HTERT RPE-1 (cell line): ENCODE measurements around the gene TMED4.
"Not testable (repeated sequence)": the region's sequence is repeated elsewhere in the genome, so short reads cannot be mapped to it uniquely, and the experiment has no call there.

Source experiments
- in situ Hi-C: fragments of 300-500 bp; cut with MboI; formaldehyde crosslinking; loops from 4 replicates; pipeline ENCODE4 v1.14.3; 2020; ENCODE audit warnings: low sequenced_read_pairs

TMED4 gene

DNA sequence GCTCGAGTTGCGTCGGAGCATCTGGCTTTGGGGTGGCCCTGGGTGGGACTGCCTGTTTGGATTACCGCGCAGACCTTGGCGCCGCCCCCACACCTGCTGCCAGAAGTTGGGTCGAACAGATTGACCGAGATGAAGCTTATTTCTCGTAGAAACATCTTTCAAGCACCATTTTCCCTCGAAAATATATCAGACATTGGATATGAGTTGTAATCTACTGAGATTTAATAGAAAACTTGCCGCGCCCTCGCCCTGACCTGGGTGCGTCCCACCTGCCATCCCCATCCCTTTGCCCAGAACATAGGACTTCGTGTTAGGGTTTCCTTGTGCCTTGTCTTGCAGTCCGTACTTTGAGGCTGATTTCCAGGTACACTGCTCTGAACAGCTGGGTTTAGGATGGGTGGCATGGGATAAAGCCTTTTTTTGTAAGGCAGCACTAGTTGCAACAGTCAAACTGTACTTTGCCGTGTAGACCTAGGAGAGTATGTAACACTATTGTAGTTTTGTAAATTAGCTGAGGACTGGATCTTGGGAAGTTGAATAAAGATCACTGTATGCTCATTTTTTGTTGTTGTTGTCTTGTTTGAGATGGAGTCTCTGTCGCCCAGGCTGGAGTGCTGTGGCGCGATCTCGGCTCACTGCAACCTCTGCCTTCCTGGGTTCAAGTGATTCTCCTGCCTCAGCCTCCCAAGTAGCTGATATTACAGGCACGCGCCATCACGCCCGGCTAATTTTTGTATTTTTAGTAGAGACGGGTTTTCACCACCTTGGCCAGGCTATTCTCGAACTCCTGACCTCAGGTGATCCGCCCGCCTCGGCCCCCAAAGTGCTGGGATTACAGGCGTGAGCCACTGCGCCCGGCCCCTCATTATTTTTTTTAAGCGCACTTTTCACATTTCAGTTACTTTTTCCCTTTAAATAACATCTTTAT lies 25.4 kb upstream of the TMED4 start:
- in situ Hi-C loops: no loop called here

DNA sequence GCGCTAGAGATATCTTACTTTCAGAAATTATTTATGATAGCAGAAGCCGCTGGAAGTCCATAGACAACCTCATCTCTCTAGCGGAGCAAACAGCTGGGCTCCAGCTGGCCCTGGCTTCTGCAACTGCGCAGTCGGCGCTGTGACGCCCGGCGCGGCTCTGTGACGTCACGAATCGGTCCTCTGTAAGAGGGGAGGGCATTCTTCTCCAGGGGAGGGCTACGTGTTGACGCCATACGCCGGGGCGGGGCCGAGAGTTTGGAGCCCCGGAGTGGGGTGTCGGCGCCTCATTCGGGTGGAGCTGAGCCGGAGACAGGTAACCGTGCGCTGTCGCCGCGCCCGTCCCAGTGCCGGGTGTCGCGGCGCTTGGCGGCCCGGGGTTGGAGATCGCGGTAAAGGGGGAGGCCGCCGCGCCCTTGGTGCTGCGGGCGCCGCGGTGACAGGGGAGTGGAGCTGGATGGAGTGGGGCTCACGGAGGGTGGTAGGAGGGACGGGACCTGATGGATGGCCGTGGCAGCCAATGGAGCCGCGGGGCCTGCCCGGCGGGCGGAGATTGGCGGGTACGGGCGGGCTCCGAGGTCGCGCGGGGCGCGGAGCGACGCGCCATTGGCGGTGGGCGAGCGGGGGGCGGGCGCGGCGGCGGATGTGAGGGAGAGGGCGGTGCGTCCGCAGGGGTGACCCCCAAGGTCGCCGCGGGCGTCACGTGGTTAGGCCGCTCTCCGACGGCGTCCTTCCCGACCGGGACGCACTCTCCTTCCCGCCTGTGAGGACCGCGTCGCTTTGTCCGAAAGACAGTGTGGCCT lies 24.5 kb upstream of the TMED4 start, which contains the start of gene OGDH:
Gene OGDH, plus strand, starts transcription at position 287 of the 800 bp plus-strand sequence. CDS start 17,717 bp downstream, outside the sequence.
- in situ Hi-C loops: no loop called here

DNA sequence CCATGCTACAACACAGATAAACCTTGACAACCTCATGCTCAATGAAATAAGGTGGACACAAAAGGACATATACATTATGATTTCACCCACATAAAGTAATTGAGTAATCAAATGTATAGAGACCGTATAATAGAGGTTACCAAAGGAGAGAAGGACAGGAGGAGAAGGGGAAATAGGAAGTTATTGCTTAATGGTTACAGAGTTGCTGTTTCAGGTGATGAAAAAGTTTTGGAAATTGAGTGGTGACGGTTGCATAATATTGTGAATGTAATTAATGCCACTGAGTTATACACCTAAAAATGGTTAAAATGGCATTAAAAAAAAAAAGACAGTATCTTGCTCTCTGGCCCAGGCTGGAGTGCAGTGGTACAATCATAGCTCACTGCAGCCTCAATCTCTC lies 22.9 kb upstream of the TMED4 start:
- in situ Hi-C loops: no loop called here

DNA sequence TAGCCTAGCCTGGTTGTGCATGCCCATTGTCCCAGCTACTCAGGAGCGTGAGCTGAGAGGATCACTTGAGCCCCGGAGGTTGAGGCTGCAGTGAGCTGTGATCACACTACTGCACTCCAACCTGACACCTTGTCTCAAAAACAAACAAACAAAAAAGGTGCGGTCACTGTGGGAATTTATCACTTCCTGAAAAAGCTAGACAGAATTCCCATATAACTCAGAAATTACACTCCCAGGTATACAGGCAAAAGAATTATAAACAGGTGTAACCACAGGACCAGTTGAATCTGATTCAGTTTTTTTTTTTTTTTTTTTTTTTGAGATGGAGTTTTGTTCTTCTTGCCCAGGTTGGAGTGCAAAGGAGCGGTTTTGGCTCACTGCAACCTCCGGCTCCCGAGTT lies 21.2 kb upstream of the TMED4 start:
- in situ Hi-C loops: no loop called here

DNA sequence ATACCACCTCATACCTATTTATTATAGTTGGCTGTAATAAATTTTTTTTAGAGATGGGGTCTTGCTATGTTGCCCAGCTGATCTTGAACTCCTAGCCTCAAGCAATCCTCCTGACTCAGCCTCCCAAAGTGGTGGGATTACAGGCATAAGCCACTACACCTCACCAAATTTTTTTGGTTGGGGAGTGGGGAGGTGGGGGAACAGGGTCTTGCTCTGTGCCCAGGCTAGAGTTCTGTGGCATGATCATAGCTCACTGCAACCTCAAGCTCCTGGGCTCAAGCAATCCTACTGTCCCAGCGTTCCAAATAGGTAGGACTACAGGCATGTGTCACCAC lies 20.5 kb upstream of the TMED4 start:
- in situ Hi-C loops: no loop called here

DNA sequence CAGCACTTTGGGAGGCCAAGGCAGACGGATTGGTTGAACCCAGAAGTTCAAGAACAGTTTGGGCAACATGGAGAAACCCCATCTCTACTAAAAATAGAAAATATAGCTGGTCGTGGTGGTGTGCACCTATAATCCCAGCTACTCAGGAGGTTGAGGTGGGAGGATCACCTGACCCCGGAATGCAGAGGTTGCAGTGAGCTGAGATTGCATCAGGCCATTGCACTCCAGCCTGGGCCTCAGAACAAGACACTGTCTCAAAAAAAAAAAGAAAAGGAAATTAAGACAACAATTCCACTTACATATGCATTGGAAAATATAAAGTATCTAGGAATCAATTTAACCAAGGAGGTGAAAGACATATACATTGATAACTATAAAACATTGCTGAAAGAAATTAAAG lies 17.2 kb upstream of the TMED4 start:
- in situ Hi-C loops: no loop called here

DNA sequence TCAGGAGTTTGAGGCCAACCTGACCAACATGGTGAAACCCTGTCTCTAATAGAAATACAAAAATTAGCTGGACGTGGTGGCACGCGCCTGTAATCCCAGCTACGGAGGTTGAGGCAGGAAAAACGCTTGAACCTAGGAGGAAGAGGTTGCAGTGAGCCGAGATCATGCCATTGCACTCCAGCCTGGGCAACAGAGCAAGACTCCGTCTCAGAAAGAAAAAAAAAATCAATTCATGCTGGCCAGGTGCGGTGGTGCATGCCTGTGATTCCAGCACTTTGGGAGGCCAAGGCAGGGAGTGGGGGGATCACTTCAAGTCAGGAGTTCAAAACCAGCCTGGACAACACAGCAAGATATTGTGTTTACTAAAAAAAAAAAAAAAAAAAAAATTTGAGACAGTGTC lies 15.2 kb upstream of the TMED4 start:
- in situ Hi-C loops: not testable (repeated sequence)

DNA sequence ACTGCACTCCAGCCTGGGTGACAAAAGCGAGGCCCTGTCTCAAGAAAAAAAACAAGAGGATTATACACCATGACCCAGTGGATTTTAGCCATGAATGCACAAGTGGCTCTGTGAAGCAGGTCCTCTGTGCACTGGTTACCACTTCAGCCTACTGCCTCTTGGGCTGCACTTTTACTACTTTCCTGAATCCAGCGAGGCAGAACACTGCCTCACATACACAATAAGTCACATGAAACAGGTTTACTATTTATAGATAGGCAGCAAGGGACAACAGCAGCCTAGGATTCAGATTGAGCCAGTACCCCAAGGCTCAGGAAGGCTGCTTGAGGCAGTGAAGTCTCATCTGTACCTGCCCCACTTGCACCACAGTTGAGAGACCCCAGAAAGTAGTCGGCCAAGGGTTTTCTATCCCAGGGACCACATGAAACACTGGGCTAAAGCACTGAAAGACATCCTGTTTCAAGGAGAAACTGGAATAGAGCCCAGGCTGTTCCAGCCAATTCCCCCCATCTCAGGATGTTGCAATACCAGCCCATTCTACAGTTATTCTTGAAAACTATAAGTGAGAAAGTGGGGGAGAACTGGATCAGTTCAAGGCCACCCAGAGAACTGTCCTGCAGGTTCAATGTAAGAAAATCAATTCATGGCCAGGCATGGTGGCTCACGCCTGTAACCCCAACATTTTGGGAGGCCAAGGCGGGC lies 14.1 kb upstream of the TMED4 start:
- in situ Hi-C loops: no loop called here

DNA sequence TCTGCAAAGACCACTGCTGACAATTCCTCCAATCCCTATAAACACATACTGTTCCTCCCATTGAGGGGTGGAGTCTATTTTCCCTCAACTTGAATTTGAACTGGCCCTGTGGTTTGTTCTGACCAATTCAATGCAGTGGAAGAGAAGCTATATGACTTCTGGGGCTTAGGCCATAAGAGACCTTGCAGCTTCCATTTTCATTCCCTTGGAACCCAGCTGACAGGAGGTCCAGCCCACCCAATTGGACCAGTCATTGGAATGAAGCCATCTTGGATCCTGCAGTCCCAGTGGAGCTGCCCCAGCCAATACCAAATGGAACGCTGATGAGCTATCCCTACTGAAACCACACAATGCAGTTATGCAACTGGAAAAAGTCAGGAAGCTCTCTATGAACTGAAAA lies 8.9 kb upstream of the TMED4 start:
- in situ Hi-C loops: no loop called here

DNA sequence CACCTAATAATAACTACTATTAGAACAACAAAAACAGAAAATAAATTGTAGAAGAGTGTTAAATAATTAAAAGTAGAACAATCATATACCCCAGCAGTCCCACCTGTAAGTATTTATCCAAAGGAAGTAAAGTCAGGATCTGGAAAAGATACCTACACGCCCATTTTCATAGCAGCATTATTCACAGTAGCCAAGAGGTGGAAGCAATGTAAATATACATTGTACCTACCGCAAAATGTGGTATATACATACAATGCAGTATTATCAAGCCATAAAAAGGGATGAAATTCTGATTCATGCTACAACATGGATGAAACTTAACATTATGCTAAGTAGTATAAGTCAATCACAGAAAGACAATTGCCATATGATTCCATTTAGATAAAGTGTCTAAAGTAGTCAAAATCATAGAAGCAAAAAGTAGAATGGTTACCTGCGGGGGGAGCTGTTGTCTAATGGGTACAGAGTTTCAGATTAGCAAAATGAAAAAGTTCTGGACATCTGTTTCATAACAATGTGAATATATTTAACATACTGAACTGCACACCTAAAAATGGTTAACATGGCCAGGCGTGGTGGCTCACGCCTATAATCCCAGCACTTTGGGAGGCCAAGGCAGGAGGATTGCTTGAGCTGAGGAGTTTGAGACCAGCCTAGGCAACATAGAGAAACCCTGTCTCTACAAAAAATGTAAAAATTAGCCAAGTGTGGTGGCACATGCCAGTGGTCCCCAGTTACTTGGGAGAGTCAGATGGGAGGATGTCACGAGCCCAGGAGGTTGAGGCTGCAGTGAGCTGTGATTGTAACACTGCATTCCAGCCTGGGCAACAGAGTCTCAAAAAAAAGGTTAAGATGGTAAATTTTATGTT lies 6.0 kb upstream of the TMED4 start:
- in situ Hi-C loops: no loop called here

DNA sequence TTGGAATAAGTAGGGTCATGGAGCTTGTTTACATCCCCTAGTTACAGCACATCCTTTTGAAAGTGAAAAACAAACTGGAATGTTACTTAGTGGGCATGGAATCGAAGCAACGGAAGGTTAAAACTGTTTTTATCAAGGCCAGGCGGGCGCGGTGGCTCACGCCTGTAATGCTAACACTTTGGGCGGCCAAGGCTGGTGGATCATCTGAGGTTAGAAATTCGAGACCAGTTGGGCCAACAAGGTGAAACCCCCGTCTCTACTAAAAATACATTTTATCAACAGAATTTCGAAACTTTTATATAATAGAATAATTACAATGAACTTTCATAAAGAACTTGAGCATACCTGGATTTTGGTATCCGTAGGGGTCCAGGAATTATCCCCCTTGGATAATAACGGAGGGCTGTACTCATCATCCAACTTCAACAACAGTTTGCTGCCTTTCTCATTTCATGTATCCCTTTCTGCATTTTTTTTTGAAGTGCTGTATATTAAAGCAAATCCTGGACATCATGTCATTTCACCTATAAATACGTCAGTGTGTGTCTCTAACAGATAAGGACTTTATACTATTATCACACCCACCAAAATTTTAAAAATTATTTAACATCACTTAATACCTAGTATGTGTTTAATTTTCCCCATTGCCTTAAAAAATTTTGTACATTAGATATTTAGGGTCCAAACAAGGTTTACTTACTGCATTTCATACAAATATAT lies 1.3 kb upstream of the TMED4 start:
- in situ Hi-C loops: no loop called here

DNA sequence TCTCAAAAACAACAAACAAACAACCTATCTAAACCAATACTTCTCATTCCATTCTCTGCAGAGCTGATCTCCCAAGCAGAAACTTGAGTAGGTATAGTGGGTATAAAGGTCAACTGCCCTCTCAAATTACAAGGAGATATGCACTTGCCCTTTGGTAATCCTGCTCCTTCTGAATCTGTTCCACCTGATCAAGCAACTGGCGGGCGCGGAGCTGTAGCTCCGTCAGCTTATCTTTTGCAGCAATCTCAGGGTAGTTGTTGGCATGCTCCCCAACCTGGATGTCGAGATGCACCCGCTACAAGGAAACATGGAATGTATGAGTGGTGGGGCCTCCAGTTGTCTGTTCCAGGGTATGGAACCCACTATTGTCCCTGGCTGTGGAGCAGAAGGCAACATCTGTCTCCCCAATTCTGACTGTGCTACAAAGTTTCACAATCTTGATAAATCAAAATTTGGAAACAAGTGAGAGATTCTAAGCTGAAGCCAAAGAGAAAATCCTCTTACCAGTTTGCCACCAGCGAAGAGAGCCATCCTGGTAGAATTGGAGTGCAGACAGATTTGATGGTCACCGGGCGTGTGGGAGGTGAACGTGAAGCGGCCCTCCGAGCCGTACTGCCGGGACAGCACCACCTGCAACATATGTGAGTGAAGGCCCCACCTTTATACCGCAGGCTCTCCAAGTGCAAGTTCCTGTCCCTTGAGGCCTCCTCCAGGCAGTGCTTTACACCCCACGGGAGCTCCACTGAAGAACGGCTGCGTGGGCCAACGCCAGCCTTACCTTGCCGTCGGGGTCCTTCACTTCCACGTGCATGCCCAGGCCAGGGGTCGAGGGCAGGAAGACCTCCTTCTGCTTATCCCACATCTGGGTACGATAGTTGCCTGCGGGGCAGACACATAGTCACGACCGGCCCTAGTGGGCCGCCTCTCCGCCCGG lies 819 bp downstream of the TMED4 start:
- in situ Hi-C loops: no loop called here

DNA sequence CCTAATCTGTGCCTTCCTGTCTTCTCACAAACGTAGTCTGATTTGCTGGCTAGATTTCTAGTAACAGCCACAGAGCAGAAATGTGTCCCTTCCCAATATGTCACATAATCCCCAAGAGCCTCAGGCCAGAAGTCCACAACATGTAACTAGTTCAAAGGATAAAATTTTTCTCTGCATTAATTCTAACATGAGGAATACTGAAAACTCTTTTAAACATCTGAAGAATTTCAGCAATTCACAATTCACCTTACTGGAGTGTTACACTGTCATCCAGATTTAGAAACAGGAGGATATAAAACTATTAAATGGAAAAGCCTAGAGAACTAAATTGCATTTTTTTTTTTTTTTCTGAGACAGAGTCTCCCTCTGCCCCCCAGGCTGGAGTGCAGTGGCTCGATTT lies 5.8 kb downstream of the TMED4 start:
- in situ Hi-C loops: no loop called here

DNA sequence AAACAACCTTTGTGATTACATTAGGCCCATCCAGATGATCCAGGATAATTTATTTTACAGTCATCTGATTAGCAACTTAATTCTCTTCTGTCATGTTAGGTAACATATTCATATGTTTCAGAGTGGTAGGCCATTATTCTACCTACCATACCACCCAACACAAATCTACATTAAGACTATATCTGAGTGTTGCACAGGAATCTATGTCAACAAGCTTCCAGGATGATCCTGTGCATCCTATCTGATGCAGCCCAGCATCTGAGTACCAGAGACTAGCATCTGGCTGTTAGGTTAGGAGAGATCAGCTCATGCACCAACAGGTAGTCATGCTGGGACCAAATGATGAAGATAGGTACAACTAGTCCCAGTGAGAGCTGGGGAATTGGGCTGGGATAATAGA lies 7.0 kb downstream of the TMED4 start:
- in situ Hi-C loops: no loop called here

DNA sequence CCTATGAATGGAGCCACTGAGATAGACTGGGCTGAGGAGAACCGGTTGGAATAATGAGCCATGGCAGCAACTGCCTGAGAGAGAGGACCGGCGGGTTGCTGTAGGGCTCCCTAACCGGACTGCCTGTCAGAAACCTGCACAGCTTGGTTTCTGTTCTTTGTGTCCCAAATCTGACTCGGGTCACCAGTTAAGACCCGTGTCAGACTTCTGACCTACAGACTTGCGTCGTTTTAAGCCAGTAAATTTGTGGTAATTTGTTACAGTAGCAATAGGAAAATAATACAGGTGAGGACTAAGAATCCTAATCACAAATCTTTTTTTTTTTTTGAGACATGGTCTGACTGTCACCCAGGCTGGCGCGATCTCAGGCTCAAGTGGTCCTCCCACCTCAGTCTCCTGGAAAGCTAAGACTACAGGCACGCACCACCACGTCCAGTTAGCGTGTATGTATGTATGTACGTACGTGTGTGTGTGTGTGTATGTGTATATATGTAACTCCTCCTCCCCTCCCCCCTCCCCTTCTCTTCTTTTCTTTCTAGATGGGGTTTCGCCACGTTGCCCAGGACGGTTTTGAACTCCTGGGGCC lies 7.7 kb downstream of the TMED4 start:
- in situ Hi-C loops: no loop called here

DNA sequence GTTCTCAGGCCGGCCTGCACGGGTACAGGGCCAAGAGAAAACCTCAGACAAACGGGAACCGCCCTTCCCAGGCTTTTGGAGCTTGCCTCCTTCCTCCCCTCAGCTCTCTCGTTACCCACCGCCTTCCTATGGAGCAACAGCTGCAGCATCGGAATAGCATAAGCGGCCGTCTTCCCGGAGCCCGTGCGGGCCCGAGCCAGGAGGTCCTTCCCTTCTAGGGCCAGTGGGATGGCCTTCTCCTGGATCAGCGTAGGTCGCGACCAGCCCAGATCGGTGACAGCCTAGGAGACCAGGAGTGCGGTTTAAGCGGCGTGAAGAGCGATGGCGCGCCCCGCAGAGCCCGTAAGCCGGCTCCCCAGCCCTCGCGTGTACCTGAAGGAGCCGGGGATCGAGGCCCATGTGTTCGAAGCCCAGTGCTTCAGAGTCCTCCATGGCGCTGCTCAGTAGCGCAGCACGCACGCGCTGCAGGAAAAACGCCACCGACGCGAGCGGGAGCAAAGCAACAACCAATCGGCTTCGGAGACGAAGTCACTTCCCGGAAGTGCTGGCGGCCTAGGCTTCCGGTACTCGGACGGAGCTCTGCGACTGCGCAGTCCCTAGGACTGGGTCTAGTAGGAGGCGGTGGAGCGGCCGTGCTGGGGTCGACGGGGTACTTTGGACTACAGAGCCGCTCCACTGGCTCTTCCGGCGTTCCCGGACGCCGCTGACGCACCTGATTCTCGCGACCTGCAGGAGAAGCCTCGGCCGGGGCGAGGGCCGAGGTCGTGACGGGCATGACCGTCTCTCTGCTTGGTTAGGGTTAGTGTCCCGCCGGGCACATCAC lies 8.4 kb downstream of the TMED4 start, which contains the start of gene DDX56:
Gene DDX56, minus strand, starts transcription at position 445 of the 823 bp plus-strand sequence. Its CDS starts 13 bp downstream, at position 432.
- in situ Hi-C loops: no loop called here

DNA sequence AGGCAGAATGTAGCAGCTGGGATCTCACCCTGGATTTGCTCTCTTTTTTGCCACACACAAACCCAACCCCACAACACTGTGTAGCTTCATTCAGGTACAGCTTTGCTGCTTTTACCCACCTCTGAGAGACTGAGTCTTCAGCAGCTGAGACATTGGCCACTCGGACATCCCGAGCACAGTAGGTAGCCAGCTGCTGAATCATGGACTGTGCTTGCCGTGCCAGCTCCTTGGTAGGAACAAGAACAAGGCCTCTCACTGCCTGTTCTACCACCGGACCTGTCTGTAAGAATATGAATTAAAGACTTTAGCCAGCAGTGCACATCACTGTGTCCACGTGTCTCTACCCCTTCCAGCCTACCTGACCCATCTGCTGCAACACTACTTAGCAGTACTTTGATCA lies 9.3 kb downstream of the TMED4 start:
- in situ Hi-C loops: no loop called here
